ENCODE measurements around the gene CCT4. TPM values are rescaled to one million over a fixed set of nuclear protein-coding genes. Genes with fewer than 3 reads are reported as not detected.

Gene CCT4
- total and polyA plus RNA-seq, 2 experiments from 2014 or later = 333 to 343 TPM

- Histone ChIP-seq H4K20me1 (replicated peaks; ENCODE audit: insufficient read depth) (peaks cover 38% of the 10 kb centered on the region), H3K9me2 (ENCODE audit: insufficient read depth) (no peaks in the 10 kb centered on the region), H3K36me3 (ENCODE audit: insufficient read depth) (peaks cover 89% of the 10 kb centered on the region), H3K4me3 (no peak overlapping the region), H3K27me3 (ENCODE audit: insufficient read depth) (no peaks in the 10 kb centered on the region), H3K79me2 (replicated peaks; ENCODE audit: insufficient read depth) (peaks cover 47% of the 10 kb centered on the region), H3F3A (replicated peaks; ENCODE audit: low read depth) (peaks cover 3% of the 10 kb centered on the region; the same call in 1 of the 2 replicates), H3K4me2 (no peak overlapping the region), H3K27ac (ENCODE audit: low read depth) (no peak overlapping the region), H2AFZ (no peak overlapping the region), H3K4me1 (ENCODE audit: insufficient read depth) (no peaks in the 10 kb centered on the region)
- DNase-seq (ENCODE audit: low spot score) (no peak), ATAC-seq (no peak)
- H3K36me3 Mint-ChIP-seq (ENCODE audit: low read depth) = peaks cover 94% of the 10 kb centered on the region
- H3K27ac Mint-ChIP-seq = no peak overlapping the region
- TF ChIP-seq REST (IDR thresholded peaks at IDR 0.05; ENCODE audit: unreplicated experiment) = no peak
- TF ChIP-seq ZNF462 (CRISPR knock-in tag; IDR thresholded peaks at IDR 0.05) = no peak
- TF ChIP-seq EZH2phosphoT487 (IDR thresholded peaks at IDR 0.05; ENCODE audit: unreplicated experiment) = peak; percentile 33
- no peak for TF ChIP-seq CREB1 (CRISPR knock-in tag; IDR thresholded peaks at IDR 0.05; ENCODE audit: low read depth)
- TF ChIP-seq POLR2AphosphoS5 (IDR thresholded peaks at IDR 0.05; ENCODE audit: low read depth) = no peak
- TF ChIP-seq EZH2 (IDR thresholded peaks at IDR 0.05; ENCODE audit: low read depth, unreplicated experiment) = no peak
- H3K4me3 Mint-ChIP-seq = no peak overlapping the region
- H3K4me1 Mint-ChIP-seq = no peaks in the 10 kb centered on the region
- H3K9me3 Mint-ChIP-seq = no peaks in the 10 kb centered on the region
- H3K27me3 Mint-ChIP-seq (ENCODE audit: insufficient read depth, low read depth, poor library complexity) = no peaks in the 10 kb centered on the region
Measured at GRCh38 chr2:61876400-61876799, 12.1 kb downstream of the CCT4 start.

Measured in GM23338 (cell line).